Prostate gland (tissue), 2 donors: ENCODE data around the gene GAL3ST1.

ENCODE experiments used
- POLR2A ChIP-seq: fragments of 450-650 bp; IDR thresholded peaks from one replicate; pipeline ENCODE4 v1.6.1; 2016; ENCODE audit warnings: antibody characterized with exemption, mild to moderate bottlenecking
- POLR2AphosphoS5 ChIP-seq: sonication (generic); formaldehyde crosslinking; IDR thresholded peaks from one replicate; pipeline ENCODE4 v1.6.1; 2017; ENCODE audit warnings: antibody characterized with exemption
- TF ChIP-seq, protein P1 (sequence below), 4 experiments: fragments of 200-600 bp in 2 of 4; fragments of 450-650 bp in 2 of 4; sonication (generic) in 2 of 4; IDR thresholded peaks; 1 replicate in 3 of 4; 2 replicates in 1 of 4; pipeline ENCODE4 v1.5.1; 2016 to 2019; ENCODE audit warnings: antibody characterized with exemption in 4 of 4, mild to moderate bottlenecking in 2 of 4, moderate library complexity in 2 of 4

DNA sequence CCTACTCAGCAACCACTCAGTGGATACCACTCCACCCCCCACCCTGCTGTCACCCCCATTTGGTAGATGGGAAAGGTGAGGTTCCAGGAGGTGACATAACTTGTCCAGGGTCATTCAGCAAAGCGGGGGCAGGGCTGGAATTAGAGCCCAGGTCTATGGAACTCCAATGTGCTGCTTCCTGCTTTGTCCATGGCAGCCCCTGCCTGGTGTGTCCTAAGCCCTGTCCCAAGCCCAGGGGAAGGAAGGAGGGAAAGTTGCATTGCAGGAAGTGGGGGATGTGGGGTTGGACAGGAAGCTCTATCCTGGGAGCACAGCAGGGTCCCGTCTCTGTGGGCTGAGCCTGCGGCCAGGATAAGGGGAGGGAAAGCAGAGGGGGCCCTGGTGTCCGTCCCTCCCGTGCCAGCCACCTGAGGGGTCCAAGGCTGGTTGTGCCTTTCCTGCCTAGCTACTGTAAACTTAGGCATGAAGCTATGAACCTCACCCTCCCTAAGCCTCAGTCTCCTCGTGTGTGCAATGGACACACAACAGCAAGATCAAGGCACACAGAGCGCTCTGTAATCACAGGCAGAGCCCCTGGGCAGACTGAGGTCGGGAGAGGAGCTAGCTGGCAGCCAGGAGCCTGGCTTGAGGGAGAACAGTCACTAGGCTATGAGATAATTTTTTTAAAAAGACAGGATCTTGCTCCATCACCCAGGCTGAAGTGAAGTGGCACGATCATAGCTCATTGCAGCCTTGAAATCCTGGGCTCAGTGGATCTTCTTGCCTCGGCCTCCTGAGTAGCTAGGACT is 12.9 kb downstream of the GAL3ST1 start:
- TF ChIP-seq, protein P1, sequence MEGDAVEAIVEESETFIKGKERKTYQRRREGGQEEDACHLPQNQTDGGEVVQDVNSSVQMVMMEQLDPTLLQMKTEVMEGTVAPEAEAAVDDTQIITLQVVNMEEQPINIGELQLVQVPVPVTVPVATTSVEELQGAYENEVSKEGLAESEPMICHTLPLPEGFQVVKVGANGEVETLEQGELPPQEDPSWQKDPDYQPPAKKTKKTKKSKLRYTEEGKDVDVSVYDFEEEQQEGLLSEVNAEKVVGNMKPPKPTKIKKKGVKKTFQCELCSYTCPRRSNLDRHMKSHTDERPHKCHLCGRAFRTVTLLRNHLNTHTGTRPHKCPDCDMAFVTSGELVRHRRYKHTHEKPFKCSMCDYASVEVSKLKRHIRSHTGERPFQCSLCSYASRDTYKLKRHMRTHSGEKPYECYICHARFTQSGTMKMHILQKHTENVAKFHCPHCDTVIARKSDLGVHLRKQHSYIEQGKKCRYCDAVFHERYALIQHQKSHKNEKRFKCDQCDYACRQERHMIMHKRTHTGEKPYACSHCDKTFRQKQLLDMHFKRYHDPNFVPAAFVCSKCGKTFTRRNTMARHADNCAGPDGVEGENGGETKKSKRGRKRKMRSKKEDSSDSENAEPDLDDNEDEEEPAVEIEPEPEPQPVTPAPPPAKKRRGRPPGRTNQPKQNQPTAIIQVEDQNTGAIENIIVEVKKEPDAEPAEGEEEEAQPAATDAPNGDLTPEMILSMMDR (IDR thresholded peaks at IDR 0.05): no peak
- TF ChIP-seq POLR2AphosphoS5 (no peak), POLR2A (no peak)
